Body of pancreas (tissue), 4 donors: ENCODE measurements around the gene PCDHGA2.

Source experiments
- POLR2A ChIP-seq, 3 donors: fragments of 450-650 bp; IDR thresholded peaks; one replicate each; pipeline ENCODE4 v1.6.1; 2016; ENCODE audit warnings: antibody characterized with exemption in 3 of 3, mild to moderate bottlenecking in 2 of 3
- TF ChIP-seq, protein P1 (sequence below), 7 experiments: fragments of 450-650 bp in 4 of 7; fragments of 200-600 bp in 3 of 7; sonication (generic) in 3 of 7; IDR thresholded peaks; one replicate each; pipeline ENCODE4 v1.5.1; 2016 to 2019; ENCODE audit warnings: antibody characterized with exemption in 7 of 7

DNA sequence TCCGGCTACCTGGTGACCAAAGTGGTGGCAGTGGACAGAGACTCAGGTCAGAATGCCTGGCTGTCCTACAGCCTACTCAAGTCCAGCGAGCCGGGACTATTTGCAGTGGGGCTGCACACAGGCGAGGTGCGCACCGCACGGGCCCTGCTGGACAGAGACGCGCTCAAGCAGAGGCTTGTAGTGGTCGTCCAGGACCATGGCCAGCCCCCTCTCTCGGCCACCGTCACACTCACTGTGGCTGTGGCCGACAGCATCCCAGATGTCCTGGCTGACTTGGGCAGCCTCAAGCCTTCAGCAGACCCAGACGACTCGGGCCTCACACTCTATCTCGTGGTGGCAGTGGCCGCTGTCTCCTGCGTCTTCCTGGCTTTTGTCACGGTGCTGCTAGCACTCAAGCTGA is 18.4 kb downstream of the PCDHGA2 start:
- no peak for TF ChIP-seq POLR2A (IDR thresholded peaks at IDR 0.05)
- TF ChIP-seq, protein P1, sequence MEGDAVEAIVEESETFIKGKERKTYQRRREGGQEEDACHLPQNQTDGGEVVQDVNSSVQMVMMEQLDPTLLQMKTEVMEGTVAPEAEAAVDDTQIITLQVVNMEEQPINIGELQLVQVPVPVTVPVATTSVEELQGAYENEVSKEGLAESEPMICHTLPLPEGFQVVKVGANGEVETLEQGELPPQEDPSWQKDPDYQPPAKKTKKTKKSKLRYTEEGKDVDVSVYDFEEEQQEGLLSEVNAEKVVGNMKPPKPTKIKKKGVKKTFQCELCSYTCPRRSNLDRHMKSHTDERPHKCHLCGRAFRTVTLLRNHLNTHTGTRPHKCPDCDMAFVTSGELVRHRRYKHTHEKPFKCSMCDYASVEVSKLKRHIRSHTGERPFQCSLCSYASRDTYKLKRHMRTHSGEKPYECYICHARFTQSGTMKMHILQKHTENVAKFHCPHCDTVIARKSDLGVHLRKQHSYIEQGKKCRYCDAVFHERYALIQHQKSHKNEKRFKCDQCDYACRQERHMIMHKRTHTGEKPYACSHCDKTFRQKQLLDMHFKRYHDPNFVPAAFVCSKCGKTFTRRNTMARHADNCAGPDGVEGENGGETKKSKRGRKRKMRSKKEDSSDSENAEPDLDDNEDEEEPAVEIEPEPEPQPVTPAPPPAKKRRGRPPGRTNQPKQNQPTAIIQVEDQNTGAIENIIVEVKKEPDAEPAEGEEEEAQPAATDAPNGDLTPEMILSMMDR (IDR thresholded peaks at IDR 0.05) = no peak
